ENCODE results near the gene TRANK1. TPM values are rescaled to one million over a fixed set of nuclear protein-coding genes. Genes with fewer than 3 reads are reported as not detected.
A peak's percentile ranks its signal among the peaks of the same experiment; 100 is the strongest.

Gene TRANK1
- total RNA-seq, 1 donor from 2014 or later: 0.53 TPM

DNA sequence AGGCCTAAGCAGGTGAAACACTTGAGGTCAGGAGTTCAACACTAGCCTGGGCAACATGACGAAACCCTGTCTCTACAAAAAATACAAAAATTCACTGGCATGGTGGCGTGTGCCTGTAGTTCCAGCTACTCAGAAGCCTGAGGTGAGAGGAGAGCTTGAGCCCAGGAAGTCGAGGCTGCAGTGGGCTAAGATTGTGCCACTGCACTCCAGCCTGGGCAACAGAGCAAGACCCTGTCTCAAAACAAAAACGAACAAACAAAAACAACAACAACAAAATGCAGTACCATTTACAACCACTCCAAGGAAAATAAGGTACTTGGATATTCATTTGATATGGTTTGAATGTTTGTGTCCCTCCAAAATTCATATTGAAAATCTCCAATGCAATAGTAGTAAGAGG, 15.6 kb upstream of the TRANK1 start:
- DNase-seq (ENCODE audit: low read depth): no peak

DNA sequence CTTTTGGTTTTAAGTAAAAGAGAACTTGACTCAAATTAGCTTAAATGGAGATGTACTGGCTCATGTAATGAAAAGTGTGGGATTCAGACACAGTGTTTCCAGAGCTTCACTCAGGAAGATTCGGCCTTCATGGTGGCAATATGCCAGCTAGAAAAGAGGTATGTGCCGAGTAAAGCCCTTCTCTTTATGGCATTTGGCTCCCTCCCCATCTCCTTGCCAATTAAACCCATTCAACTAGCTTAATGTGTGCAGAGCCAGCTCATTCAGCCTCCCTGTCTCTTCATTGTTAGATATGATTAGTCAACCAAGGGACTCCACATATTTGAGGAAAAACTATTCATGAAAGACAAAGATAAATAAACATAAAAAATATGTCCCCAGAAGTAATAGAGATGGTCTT, 15.0 kb upstream of the TRANK1 start:
- TF ChIP-seq, protein P1, sequence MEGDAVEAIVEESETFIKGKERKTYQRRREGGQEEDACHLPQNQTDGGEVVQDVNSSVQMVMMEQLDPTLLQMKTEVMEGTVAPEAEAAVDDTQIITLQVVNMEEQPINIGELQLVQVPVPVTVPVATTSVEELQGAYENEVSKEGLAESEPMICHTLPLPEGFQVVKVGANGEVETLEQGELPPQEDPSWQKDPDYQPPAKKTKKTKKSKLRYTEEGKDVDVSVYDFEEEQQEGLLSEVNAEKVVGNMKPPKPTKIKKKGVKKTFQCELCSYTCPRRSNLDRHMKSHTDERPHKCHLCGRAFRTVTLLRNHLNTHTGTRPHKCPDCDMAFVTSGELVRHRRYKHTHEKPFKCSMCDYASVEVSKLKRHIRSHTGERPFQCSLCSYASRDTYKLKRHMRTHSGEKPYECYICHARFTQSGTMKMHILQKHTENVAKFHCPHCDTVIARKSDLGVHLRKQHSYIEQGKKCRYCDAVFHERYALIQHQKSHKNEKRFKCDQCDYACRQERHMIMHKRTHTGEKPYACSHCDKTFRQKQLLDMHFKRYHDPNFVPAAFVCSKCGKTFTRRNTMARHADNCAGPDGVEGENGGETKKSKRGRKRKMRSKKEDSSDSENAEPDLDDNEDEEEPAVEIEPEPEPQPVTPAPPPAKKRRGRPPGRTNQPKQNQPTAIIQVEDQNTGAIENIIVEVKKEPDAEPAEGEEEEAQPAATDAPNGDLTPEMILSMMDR (IDR thresholded peaks at IDR 0.05; ENCODE audit: insufficient read depth, low read length, severe bottlenecking): no peak
- Histone ChIP-seq H3K27me3 (ENCODE audit: control insufficient read depth, insufficient read depth, low read length) (no peaks in the 10 kb centered on the region), H3K4me3 (ENCODE audit: low read depth, low read length) (no peak overlapping the region), H3K36me3 (ENCODE audit: control insufficient read depth, insufficient read depth, low read length) (no peaks in the 10 kb centered on the region)
- no peak for DNase-seq (ENCODE audit: low read depth)
- FAIRE-seq: no peak

More for the DNA sequence above, 15.6 kb upstream of the TRANK1 start:
- Histone ChIP-seq H3K27me3 (ENCODE audit: control insufficient read depth, insufficient read depth, low read length) (no peaks in the 10 kb centered on the region), H3K36me3 (ENCODE audit: control insufficient read depth, insufficient read depth, low read length) (no peaks in the 10 kb centered on the region), H3K4me3 (ENCODE audit: low read depth, low read length) (no peak overlapping the region)
- TF ChIP-seq, protein P1 (IDR thresholded peaks at IDR 0.05; ENCODE audit: insufficient read depth, low read length, severe bottlenecking): no peak
- no peak for FAIRE-seq

DNA sequence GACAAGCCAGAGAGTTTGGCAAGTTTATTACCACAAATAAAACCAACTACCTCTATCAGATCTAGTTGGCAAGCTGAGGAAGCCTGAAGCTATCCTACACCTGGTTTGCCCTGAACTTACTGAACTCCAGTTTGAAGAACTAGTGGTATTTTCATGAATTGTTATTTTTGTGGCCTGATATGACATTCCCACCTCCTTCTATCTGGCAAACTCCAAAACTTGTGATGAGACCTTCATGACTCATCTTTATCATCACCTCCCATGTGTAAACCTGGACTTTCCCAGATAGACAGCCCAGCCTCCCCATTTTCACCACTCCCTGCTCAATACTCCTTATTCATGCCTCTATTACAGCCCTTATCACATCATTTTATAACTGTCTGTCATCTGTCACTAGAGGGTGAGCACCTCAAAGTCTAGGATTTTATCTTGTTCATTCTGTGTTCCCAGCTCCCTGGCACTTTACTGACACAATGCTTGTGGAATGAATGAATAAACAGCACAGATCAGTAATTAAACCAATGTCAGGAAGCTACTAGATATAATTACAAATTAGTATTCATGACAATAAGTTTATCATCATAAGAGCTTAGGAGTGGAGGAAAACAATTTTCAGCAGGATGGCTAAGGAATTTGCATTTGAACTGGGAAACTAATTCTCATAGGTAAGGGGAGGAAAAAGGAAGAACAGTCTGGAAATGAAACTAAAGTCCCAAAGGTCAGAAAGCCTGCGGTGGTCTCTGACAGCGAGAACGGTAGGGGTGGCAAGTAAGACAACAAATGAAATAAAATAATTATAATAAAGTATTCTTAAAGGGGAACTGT, 13.2 kb upstream of the TRANK1 start:
- no peaks in the 10 kb centered on the region for H3K36me3 ChIP-seq (ENCODE audit: control insufficient read depth, insufficient read depth, low read length)
- FAIRE-seq: no peak
- no peak overlapping the region for H3K4me3 ChIP-seq (ENCODE audit: low read depth, low read length)
- no peaks in the 10 kb centered on the region for H3K27me3 ChIP-seq (ENCODE audit: control insufficient read depth, insufficient read depth, low read length)
- TF ChIP-seq, protein P1 (IDR thresholded peaks at IDR 0.05; ENCODE audit: insufficient read depth, low read length, severe bottlenecking): no peak
- DNase-seq (ENCODE audit: low read depth): peak; percentile 86

DNA sequence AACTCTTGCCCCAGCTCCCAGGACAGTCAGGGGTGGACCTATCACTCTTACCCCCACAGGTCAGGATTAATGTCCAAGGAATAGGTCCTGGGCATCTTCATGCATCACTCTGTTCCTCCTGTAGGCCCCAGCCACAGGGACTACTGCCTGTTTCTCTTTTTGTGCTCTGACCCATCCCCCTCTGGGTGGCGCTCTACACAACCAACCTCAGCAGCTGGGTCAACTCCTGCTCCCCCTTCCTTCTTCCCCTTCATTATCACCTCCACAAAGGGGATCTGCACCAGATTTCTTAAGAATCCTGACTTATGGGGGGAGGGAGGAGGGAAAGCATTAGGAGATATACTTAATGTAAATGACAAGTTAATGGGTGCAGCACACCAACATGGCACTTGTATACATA, 12.2 kb upstream of the TRANK1 start:
- DNase-seq (ENCODE audit: low read depth) (no peak), FAIRE-seq (no peak)
- TF ChIP-seq, protein P1 (IDR thresholded peaks at IDR 0.05; ENCODE audit: insufficient read depth, low read length, severe bottlenecking): peak; percentile 7
- Histone ChIP-seq H3K4me3 (ENCODE audit: low read depth, low read length) (no peak overlapping the region), H3K36me3 (ENCODE audit: control insufficient read depth, insufficient read depth, low read length) (no peaks in the 10 kb centered on the region), H3K27me3 (ENCODE audit: control insufficient read depth, insufficient read depth, low read length) (no peaks in the 10 kb centered on the region)

DNA sequence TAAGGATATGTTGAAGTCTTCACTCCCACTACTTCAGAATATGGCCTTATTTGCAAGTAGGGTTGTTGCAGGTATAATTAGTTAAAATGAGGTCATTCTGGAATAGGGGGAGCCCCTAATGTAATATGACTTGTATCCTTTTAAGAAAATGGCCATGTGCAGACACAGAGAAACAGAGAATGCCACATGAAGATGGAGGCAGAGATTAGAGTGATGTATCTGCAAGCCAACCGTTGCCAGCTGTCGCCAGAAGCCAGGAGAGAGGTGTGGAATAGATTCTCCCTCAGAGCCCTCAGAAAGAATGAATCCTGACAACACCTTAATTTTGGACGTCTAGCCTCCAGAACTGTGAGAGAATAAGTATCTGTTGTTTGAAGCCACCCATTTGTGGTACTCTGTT, 11.3 kb upstream of the TRANK1 start:
- DNase-seq (ENCODE audit: low read depth) (no peak), FAIRE-seq (no peak)
- TF ChIP-seq, protein P1 (IDR thresholded peaks at IDR 0.05; ENCODE audit: insufficient read depth, low read length, severe bottlenecking): no peak
- H3K27me3 ChIP-seq (ENCODE audit: control insufficient read depth, insufficient read depth, low read length): no peaks in the 10 kb centered on the region
- H3K36me3 ChIP-seq (ENCODE audit: control insufficient read depth, insufficient read depth, low read length): no peaks in the 10 kb centered on the region
- H3K4me3 ChIP-seq (ENCODE audit: low read depth, low read length): no peak overlapping the region

Measured in bronchial epithelial cell (primary cell).